Sigmoid colon (tissue), 7 donors: ENCODE results near the gene THBS1. TPM values are rescaled to one million over a fixed set of nuclear protein-coding genes. Genes with fewer than 3 reads are reported as not detected.

Experiments used
- DNase-seq: peaks from one replicate; pipeline ENCODE4 v3.0.0-alpha.2; 2019
- H3K27ac ChIP-seq, 4 donors: fragments of 200-600 bp; sonication (generic); one replicate each; pipeline ENCODE4 v1.5.1; 2016 to 2019; ENCODE audit warnings: mild to moderate bottlenecking in 1 of 4
- H3K27me3 ChIP-seq, 3 donors: fragments of 200-600 bp; sonication (generic); one replicate each; pipeline ENCODE4 v1.5.1; 2019; ENCODE audit warnings: mild to moderate bottlenecking in 1 of 3
- H3K36me3 ChIP-seq, 4 donors: fragments of 200-600 bp; sonication (generic); one replicate each; pipeline ENCODE4 v1.5.1; 2016 to 2019
- H3K4me1 ChIP-seq, 4 donors: fragments of 200-600 bp; sonication (generic); one replicate each; pipeline ENCODE4 v1.5.1; 2017 to 2019
- H3K4me3 ChIP-seq, 4 donors: fragments of 200-600 bp; sonication (generic); one replicate each; pipeline ENCODE4 v1.5.1; 2017 to 2019; ENCODE audit warnings: mild to moderate bottlenecking in 2 of 4, moderate library complexity in 1 of 4
- H3K9me3 ChIP-seq, 4 donors: fragments of 200-600 bp in 3 of 4; sonication (generic) in 3 of 4; one replicate each; pipeline versions ENCODE4 v1.5.1 to v1.6.1; 2013 to 2019
- CTCF ChIP-seq, 4 experiments: fragments of 450-650 bp in 3 of 4; fragments of 200-600 bp in 1 of 4; IDR thresholded peaks; one replicate each; pipeline ENCODE4 v1.5.1; 2016 to 2019; ENCODE audit warnings: antibody characterized with exemption in 4 of 4, mild to moderate bottlenecking in 3 of 4, moderate library complexity in 2 of 4
- EP300 ChIP-seq, 4 donors: sonication (generic); formaldehyde crosslinking; IDR thresholded peaks; one replicate each; pipeline ENCODE4 v1.6.1; 2017; ENCODE audit warnings: antibody characterized with exemption in 4 of 4
- POLR2A ChIP-seq, 2 donors: fragments of 450-650 bp; IDR thresholded peaks; one replicate each; pipeline ENCODE4 v1.6.1; 2016; ENCODE audit warnings: antibody characterized with exemption in 2 of 2, mild to moderate bottlenecking in 2 of 2, moderate library complexity in 2 of 2
- POLR2AphosphoS5 ChIP-seq, 4 donors: sonication (generic); formaldehyde crosslinking; IDR thresholded peaks; one replicate each; pipeline ENCODE4 v1.6.1; 2017; ENCODE audit warnings: antibody characterized with exemption in 4 of 4
- WGBS, 2 donors: extraction: QIAGEN DNeasy Blood & Tissue Kit; methylation state at CpG; one replicate each; pipeline ENCODE4 v1.1.7; 2013; 5-methylcytosine and 5-hydroxymethylcytosine counted together
- intact Hi-C: fragments of 100-400 bp; cut with DNase I; formaldehyde crosslinking; loops from one replicate; pipeline ENCODE4 v1.15.1; 2023
- polyA plus RNA-seq, 3 donors: library from polyadenylated mRNA; stranded (reverse); fragments of 200-250 nt; gene quantifications; one replicate each; pipeline ENCODE4 v1.2.3, GENCODE V29; 2013
- total RNA-seq, 4 donors: library from RNA; depleted of rRNA; stranded (reverse); fragments of >200 nt; gene quantifications; one replicate each; pipeline ENCODE4 v1.1.0, GENCODE V29; 2016
- donor health status: healthy with polysubstance abuse.
- donor health status: Bipolar disorder and iron deficiency.
- donor health status: healthy.

The THBS1 gene
- total RNA-seq (1,000 to 10,000 TPM in 1 of 4 donors, 100 to 1,000 TPM in 3; 172 to 3,974 (median 496) TPM), polyA plus RNA-seq (10 to 100 TPM; 13.2 to 95.5 (median 16.8) TPM)

DNA sequence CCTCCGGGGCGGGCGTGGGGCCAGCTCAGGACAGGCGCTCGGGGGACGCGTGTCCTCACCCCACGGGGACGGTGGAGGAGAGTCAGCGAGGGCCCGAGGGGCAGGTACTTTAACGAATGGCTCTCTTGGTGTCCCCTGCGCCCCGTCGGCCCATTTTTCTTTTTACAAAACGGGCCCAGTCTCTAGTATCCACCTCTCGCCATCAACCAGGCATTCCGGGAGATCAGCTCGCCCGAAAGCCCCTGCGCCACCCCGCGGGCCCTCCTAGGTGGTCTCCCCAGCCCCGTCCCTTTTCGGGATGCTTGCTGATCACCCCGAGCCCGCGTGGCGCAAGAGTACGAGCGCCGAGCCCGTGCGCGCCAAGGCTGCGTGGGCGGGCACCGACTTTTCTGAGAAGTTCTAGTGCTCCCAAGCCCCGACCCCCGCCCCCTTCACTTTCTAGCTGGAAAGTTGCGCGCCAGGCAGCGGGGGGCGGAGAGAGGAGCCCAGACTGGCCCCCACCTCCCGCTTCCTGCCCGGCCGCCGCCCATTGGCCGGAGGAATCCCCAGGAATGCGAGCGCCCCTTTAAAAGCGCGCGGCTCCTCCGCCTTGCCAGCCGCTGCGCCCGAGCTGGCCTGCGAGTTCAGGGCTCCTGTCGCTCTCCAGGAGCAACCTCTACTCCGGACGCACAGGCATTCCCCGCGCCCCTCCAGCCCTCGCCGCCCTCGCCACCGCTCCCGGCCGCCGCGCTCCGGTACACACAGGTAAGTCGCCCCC lies at the start of gene THBS1:
Gene THBS1 (plus strand): TSS at position 595 of the 757 bp plus-strand sequence. CDS start 779 bp downstream, outside the sequence.
- H3K36me3 ChIP-seq: peaks cover 19 to 40% (median 22%) of the 10 kb centered on the region in 4 donors
- intact Hi-C loops: loop anchor here (1.0 to 10.0 kb wide), 8 partner anchors 177 to 1328 kb away; partner anchors contain the start of gene SPRED1

GRCh38 chr15:39534996-39535395 lies 45.9 kb upstream of the THBS1 start:
- Histone ChIP-seq H3K27me3 (no peaks in the 10 kb centered on the region), H3K4me3 (no peak overlapping the region), H3K27ac (no peak overlapping the region), H3K9me3 (no peaks in the 10 kb centered on the region), H3K4me1 (peaks cover 0 to 27% (median 17%) of the 10 kb centered on the region in 4 donors), H3K36me3 (no peaks in the 10 kb centered on the region)
- TF ChIP-seq EP300 (IDR thresholded peaks at IDR 0.05) (no peak), CTCF (IDR thresholded peaks at IDR 0.05) (no peak)
- intact Hi-C loops: no loop called here
- WGBS, 2 donors: 91 to 95% methylated on average over 5 of the region's 5 CpGs
- DNase-seq: no peak

More for the DNA sequence above, at the start of gene THBS1:
- WGBS, 2 donors: 1% methylated on average over 74 of the region's 74 CpGs
- H3K9me3 ChIP-seq: no peaks in the 10 kb centered on the region
- peak; percentile 97 to 98 (median 98) for TF ChIP-seq POLR2AphosphoS5 (IDR thresholded peaks at IDR 0.05)
- no peak for TF ChIP-seq EP300 (IDR thresholded peaks at IDR 0.05)
- TF ChIP-seq CTCF (IDR thresholded peaks at IDR 0.05): peak in 1 of 4 experiments; percentile 39
- TF ChIP-seq POLR2A (IDR thresholded peaks at IDR 0.05): peak; percentile 89 to 90
- peak; percentile 97 for DNase-seq
- no peaks in the 10 kb centered on the region for H3K27me3 ChIP-seq
- H3K4me3 ChIP-seq: peak within 1 kb of the TSS; percentile 41 to 77 (median 70)
- peak within 1 kb of the TSS; percentile 89 to 97 (median 96) for H3K27ac ChIP-seq
- peaks cover 0 to 64% (median 56%) of the 10 kb centered on the region in 4 donors for H3K4me1 ChIP-seq

DNA sequence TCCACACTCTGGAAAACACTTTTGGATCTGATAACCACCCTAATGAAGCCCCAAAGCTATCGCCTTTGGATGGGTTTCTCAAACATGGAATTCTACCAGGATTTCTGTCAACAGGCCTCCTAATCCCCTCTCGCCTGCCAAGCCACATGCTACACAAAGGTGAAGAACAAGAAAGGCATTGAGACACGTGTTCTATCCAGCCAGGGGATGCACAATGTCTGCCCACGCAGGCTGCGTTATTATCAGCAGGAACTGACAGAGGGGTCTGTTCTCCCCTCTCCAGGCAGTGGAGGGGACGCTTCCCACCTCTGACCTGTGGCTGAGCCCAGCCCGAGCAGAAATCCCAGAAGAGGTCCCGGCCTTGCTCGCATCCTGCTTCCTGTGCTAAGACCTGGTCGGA lies 45.4 kb upstream of the THBS1 start:
- no peak for DNase-seq
- Histone ChIP-seq H3K27ac (no peak overlapping the region), H3K4me3 (no peak overlapping the region), H3K36me3 (no peaks in the 10 kb centered on the region), H3K27me3 (no peaks in the 10 kb centered on the region), H3K9me3 (no peaks in the 10 kb centered on the region), H3K4me1 (peaks cover 0 to 31% (median 21%) of the 10 kb centered on the region in 4 donors)
- intact Hi-C loops: no loop called here
- WGBS, 2 donors: 75 to 85% methylated on average over 10 of the region's 10 CpGs
- TF ChIP-seq EP300 (IDR thresholded peaks at IDR 0.05): no peak
- TF ChIP-seq POLR2A (IDR thresholded peaks at IDR 0.05): no peak
- TF ChIP-seq CTCF (IDR thresholded peaks at IDR 0.05): no peak
- no peak for TF ChIP-seq POLR2AphosphoS5 (IDR thresholded peaks at IDR 0.05)

GRCh38 chr15:39538936-39539335 lies 41.9 kb upstream of the THBS1 start:
- TF ChIP-seq CTCF (IDR thresholded peaks at IDR 0.05) (no peak), POLR2AphosphoS5 (IDR thresholded peaks at IDR 0.05) (no peak), EP300 (IDR thresholded peaks at IDR 0.05) (no peak), POLR2A (IDR thresholded peaks at IDR 0.05) (no peak)
- DNase-seq: no peak
- Histone ChIP-seq H3K4me1 (peaks cover 0 to 25% (median 17%) of the 10 kb centered on the region in 4 donors), H3K9me3 (no peaks in the 10 kb centered on the region), H3K4me3 (no peak overlapping the region), H3K27me3 (no peaks in the 10 kb centered on the region), H3K36me3 (no peaks in the 10 kb centered on the region), H3K27ac (peak overlapping the region in 3 of 4 donors; percentile 63 to 72 (median 64))
- 91 to 95% methylated on average over 3 of the region's 3 CpGs for WGBS, 2 donors
- intact Hi-C loops: no loop called here
